ENCODE measurements around the gene XPC.

DNA sequence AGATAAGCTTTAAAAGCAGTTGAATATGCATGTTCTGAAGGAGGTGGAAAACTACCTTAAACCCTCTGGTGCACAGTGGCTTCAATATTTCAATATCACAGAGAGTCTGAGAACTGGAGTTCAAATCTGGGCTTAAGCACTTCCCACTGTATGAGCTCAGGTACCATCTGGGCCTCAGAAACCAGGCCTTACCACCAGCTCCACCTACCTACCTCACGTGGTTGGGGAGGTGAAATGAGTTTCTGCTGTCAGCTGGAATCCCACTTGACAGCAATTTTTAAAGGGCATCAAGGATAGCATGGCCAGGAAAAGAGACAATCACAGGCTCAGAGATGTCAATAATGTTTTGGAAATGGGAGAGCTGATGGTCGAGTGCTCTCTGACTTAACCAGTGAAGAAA lies 58.8 kb downstream of the XPC start:
- TF ChIP-seq, protein P1, sequence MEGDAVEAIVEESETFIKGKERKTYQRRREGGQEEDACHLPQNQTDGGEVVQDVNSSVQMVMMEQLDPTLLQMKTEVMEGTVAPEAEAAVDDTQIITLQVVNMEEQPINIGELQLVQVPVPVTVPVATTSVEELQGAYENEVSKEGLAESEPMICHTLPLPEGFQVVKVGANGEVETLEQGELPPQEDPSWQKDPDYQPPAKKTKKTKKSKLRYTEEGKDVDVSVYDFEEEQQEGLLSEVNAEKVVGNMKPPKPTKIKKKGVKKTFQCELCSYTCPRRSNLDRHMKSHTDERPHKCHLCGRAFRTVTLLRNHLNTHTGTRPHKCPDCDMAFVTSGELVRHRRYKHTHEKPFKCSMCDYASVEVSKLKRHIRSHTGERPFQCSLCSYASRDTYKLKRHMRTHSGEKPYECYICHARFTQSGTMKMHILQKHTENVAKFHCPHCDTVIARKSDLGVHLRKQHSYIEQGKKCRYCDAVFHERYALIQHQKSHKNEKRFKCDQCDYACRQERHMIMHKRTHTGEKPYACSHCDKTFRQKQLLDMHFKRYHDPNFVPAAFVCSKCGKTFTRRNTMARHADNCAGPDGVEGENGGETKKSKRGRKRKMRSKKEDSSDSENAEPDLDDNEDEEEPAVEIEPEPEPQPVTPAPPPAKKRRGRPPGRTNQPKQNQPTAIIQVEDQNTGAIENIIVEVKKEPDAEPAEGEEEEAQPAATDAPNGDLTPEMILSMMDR (IDR thresholded peaks at IDR 0.05; ENCODE audit: poor library complexity) = no peak
- TF ChIP-seq EZH2 (IDR thresholded peaks at IDR 0.05; ENCODE audit: borderline replicate concordance) = no peak
- no peak for TF ChIP-seq EZH2phosphoT487 (IDR thresholded peaks at IDR 0.05; ENCODE audit: low read depth, severe bottlenecking, unreplicated experiment)

All from hepatocyte (in vitro differentiated cells).